IPS-20b (cell line): Measurements from ENCODE around the gene DUSP23.

ENCODE experiments used
- H3K27ac ChIP-seq: one replicate; pipeline ENCODE4 v1.5.1; 2013; ENCODE audit warnings: low read length
- H3K27me3 ChIP-seq: 2 replicates; pipeline ENCODE4 v1.6.1; 2013; ENCODE audit warnings: mild to moderate bottlenecking, low read length, inconsistent platforms; ENCODE audit not compliant: insufficient read depth
- H3K36me3 ChIP-seq: 2 replicates; pipeline ENCODE4 v1.6.1; 2013; ENCODE audit warnings: low read depth, mild to moderate bottlenecking, inconsistent platforms, low read length, moderate library complexity; ENCODE audit not compliant: insufficient read depth
- H3K4me1 ChIP-seq: 2 replicates; pipeline ENCODE4 v1.6.1; 2013; ENCODE audit warnings: mild to moderate bottlenecking, control low read depth, inconsistent platforms, low read length, moderate library complexity; ENCODE audit not compliant: insufficient read depth
- H3K4me3 ChIP-seq: 2 replicates; pipeline ENCODE4 v1.5.1; 2013; ENCODE audit warnings: mild to moderate bottlenecking, low read length, inconsistent platforms
- H3K9ac ChIP-seq: 2 replicates; pipeline ENCODE4 v1.6.1; 2013; ENCODE audit warnings: low read depth, mild to moderate bottlenecking, inconsistent platforms, low read length, moderate library complexity
- H3K9me3 ChIP-seq: 2 replicates; pipeline ENCODE4 v1.6.1; 2013; ENCODE audit warnings: mild to moderate bottlenecking, low read depth, low read length, inconsistent platforms; ENCODE audit not compliant: insufficient read depth

The DUSP23 gene

DNA sequence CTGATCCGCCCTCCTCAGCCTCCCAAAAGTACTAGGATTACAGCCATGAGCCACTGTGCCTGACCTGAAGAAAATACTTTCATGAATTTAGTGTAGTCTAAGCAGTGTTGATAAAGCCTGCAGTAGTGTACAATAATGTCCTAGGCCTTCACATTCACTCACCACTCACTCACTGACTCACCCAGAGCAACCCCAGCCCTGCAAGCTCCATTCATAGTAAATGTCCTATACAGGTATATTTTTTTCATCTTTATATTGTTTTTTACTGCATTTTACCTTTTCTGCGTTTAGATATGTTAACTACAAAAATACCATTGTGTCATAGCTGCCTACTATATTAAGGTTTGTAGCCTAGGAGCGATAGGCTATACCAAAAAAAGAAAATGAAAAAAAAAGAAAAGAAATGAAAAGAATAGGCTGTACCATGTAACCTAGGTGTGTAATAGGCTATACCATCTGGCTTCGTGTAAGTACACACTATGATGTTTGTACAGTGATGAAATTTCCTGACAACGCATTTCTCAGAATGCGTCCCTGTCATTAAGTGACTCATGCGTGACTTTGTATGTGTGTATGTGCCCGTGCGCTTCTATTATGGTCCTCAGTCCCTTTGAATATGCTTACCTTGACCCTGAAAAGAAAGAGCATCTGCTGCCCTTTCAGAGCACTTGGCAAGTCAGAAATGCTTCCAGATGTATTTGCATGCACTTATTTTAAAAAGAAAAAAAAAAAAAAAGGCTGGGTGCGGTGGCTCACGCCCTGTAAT is 36.7 kb downstream of the DUSP23 start:
- H3K27ac ChIP-seq = no peak overlapping the region
- H3K9me3 ChIP-seq = no peaks in the 10 kb centered on the region
- H3K4me1 ChIP-seq = no peaks in the 10 kb centered on the region
- H3K9ac ChIP-seq = no peak overlapping the region
- no peak overlapping the region for H3K4me3 ChIP-seq
- no peaks in the 10 kb centered on the region for H3K36me3 ChIP-seq
- H3K27me3 ChIP-seq = peaks cover 7% of the 10 kb centered on the region; the same call in 1 of the 2 replicates

DNA sequence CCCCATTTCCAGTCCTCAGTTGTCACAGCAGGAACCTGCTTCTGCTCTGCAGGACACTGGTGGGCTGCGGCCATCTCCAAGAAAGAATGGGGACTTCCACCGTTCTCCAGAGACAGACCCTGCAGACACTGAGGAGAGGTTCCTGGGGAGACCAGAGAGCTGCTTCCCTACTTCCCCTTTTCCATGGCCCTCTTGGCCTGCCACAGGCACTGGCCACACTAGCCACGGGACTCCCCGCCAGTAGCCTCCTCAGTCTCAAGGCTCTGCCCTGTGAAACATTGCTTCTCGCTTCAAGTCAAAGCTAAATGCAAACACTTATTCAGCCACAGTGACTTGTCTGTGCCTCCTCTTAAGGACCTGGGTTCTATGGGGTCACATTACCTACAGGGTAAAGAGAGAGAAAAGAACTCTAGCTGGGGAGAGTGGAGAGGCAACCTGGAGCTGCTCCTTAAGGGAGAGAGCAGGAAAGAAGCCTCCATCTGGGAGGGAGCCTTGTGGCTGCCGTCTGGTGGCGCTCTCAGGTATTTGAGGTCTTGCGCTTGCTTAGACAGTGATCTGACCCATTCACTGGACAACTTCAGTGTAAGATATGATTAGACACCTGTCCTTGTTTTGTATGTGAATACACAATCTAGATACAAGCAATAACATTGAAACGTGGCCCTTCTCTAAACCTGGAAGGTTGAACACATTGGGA is 40.6 kb downstream of the DUSP23 start:
- Histone ChIP-seq H3K27me3 (peaks cover 20% of the 10 kb centered on the region; the same call in 1 of the 2 replicates), H3K4me3 (no peak overlapping the region), H3K36me3 (no peaks in the 10 kb centered on the region), H3K4me1 (no peaks in the 10 kb centered on the region), H3K9ac (no peak overlapping the region), H3K9me3 (no peaks in the 10 kb centered on the region), H3K27ac (no peak overlapping the region)

DNA sequence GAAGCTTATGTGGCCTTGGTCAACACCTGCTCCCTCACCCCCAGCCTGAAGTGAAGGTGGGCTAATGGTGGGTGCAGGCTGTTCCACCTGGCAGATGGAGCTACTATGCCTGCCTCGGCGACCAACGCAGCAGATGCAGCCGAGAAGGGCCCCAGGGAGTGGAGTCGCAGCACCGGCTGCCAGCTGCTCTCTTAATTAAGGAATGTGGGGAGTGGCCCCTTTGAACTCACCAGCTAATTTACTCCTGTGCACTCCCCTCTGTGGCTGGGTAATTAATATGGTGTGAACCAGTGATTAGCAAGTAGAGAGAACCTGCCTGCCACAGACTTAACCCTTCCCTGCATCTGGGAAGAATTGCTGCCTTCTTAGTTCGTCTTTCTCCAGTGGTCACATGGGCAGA is 42.6 kb downstream of the DUSP23 start:
- no peak overlapping the region for H3K4me3 ChIP-seq

DNA sequence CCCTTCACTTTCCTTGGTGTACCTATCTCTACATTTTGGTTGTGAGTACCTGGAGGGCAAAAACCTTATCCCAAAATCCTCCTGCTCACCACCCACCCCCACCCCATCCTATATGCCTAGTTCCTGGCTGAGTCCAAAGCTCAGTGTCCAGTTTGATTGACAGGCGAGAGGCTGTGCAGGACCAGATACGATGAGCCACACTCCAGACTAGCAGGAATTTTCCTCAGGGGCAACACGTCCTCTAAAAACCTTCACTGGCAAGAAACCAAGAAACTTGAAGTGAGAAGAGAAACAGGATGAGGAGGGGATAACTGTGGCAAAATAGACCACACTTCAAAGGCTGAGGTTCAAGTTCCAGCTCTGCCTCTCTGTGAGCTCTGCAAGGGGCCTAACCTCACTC is 44.8 kb downstream of the DUSP23 start:
- H3K36me3 ChIP-seq = no peaks in the 10 kb centered on the region
- H3K9me3 ChIP-seq = no peaks in the 10 kb centered on the region
- H3K27ac ChIP-seq = no peak overlapping the region
- H3K9ac ChIP-seq = no peak overlapping the region
- peaks cover 29% of the 10 kb centered on the region for H3K27me3 ChIP-seq
- no peaks in the 10 kb centered on the region for H3K4me1 ChIP-seq
- no peak overlapping the region for H3K4me3 ChIP-seq

More for the DNA sequence above, 42.6 kb downstream of the DUSP23 start:
- Histone ChIP-seq H3K27me3 (peaks cover 20% of the 10 kb centered on the region; the same call in 1 of the 2 replicates), H3K36me3 (no peaks in the 10 kb centered on the region), H3K9ac (no peak overlapping the region), H3K27ac (no peak overlapping the region), H3K9me3 (no peaks in the 10 kb centered on the region), H3K4me1 (no peaks in the 10 kb centered on the region)

DNA sequence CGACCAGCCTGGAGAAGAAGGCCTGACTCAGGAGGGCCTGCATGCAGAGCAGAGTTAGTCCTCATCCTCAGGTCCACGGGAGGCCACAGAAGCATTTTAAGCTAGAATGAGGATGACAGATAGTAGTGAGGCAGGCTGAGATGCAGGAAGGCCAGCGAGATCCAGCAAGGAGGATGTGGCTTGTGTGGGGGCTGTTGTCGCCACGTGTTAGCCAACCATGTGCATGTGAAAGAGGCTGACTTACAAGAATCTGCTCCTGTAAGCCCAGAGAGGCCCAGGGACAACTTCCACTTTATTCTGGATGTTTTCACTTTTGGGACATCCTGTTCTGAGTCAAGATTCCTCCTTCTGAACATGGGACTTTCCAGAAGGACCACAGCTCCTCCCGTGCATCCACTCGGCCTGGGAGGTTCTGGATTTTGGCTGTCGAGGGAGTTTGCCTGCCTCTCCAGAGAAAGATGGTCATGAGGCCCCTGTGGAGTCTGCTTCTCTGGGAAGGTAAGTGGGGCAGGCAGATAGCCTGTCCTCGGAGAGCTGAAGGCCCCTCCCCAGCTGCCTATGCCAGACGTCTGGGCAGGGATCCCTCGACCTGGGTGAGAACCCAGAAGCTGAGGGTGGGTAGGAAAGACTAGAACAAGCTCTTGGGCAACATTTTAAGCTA is 45.8 kb downstream of the DUSP23 start, which contains the start of gene SLAMF8:
TSS of gene SLAMF8 (plus strand) at position 433 of the 661 bp plus-strand sequence. CDS start at position 459, 26 bp downstream.
- H3K36me3 ChIP-seq = no peaks in the 10 kb centered on the region
- H3K4me1 ChIP-seq = peaks cover 2% of the 10 kb centered on the region; the same call in 1 of the 2 replicates
- H3K4me3 ChIP-seq = no peak within 1 kb of the TSS
- H3K27me3 ChIP-seq = peaks cover 39% of the 10 kb centered on the region
- no peak within 1 kb of the TSS for H3K27ac ChIP-seq
- H3K9ac ChIP-seq = no peak within 1 kb of the TSS
- no peaks in the 10 kb centered on the region for H3K9me3 ChIP-seq

DNA sequence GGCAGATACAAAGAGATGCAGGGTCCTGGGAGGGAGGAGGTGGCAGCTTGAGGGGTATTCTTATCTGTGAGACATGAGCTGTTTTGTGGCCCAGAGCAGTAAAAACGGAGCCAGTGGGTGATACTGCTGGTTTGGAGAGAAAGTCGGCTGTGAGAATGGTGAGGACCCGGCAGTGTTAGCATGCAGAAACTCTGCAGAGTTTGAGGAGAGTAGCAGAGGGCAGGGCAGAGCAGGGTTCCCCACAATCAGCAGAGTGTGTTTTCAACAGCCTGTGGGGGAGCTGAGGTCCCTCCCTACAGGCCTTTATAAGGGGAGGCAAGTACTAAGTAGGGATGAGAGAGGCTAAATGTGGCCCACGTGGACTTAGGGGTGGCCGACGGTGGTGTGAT is 46.3 kb downstream of the DUSP23 start:
- Histone ChIP-seq H3K4me1 (peaks cover 8% of the 10 kb centered on the region; the same call in 1 of the 2 replicates), H3K27me3 (peaks cover 38% of the 10 kb centered on the region), H3K36me3 (no peaks in the 10 kb centered on the region), H3K9ac (no peak overlapping the region), H3K9me3 (no peaks in the 10 kb centered on the region), H3K4me3 (no peak overlapping the region), H3K27ac (no peak overlapping the region)

DNA sequence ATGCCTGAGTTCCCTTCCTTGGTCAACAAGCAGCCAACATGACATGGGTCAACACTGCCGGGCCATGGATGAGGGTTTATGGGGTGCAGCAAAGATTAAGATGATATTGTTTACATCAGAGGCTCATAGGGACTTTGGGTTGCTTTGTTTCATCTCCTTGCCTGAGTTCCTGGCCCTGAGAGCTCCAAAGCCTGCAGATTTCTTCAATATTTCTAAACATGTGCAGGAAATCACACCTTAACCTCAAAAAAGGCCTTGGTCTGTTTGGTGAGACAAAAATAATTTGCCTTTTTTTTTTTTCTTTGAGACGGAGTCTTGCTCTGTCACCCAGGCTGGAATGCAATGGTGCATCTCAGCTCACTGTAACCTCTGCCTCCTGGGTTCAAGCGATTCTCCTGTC is 46.8 kb downstream of the DUSP23 start:
- Histone ChIP-seq H3K4me3 (no peak overlapping the region), H3K4me1 (peaks cover 12% of the 10 kb centered on the region), H3K9ac (no peak overlapping the region), H3K9me3 (no peaks in the 10 kb centered on the region), H3K27ac (no peak overlapping the region), H3K27me3 (peaks cover 37% of the 10 kb centered on the region), H3K36me3 (no peaks in the 10 kb centered on the region)

DNA sequence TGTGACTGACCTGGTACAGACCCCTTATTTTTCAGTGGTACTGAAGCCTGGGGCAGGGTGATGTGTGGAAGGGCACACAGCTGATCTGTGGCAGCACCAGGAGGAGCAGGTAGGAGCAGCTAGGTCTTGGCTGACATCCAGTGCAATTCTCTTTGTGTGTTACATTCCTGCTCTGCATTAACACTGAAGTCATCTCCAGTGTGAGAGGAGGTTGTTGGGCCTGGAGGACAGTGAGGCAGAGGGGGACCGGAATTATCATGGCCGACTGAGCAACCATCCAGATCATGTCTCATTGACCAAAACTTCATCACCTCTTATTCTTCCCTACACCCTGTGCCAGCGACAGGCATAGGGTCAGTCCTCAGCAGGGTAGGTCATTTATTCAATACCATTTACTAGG is 47.4 kb downstream of the DUSP23 start:
- H3K9ac ChIP-seq = no peak overlapping the region
- H3K27ac ChIP-seq = no peak overlapping the region
- no peak overlapping the region for H3K4me3 ChIP-seq
- no peaks in the 10 kb centered on the region for H3K9me3 ChIP-seq
- H3K4me1 ChIP-seq = peaks cover 14% of the 10 kb centered on the region
- H3K27me3 ChIP-seq = peaks cover 39% of the 10 kb centered on the region
- H3K36me3 ChIP-seq = no peaks in the 10 kb centered on the region

DNA sequence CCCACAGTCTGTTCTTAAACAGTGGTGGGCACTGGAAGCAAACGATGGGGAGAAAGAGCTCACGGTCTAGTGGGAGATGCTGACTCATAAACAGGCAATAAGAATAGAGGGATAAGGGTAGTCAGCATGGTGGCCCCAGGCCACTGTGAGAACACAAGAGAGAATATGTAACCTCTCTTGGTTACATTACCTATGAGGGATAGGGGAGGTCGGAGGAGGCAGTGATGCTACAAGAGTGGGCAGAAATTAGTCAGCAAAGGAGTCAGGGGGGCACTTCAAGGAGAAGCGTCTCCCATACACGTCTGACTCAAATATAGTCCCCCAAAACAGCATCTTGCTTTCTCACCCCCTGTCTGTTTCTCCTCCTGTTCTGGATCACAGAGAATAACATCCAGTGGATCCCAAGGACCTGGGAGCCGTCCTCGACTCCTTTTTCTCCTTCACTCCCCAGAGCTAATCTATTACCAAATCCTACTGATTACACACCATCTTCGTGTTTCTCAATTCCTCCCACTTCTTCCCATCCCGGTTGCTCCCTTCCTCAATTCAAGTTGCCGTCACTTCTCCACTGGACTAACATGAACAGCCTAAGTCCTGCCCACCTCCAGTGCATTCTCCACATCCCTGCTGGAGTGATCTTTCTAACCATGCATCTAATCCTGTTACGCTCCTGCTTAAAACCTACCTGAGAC is 48.0 kb downstream of the DUSP23 start:
- H3K36me3 ChIP-seq = no peaks in the 10 kb centered on the region
- no peak overlapping the region for H3K4me3 ChIP-seq
- H3K9me3 ChIP-seq = no peaks in the 10 kb centered on the region
- H3K4me1 ChIP-seq = peaks cover 14% of the 10 kb centered on the region
- H3K9ac ChIP-seq = no peak overlapping the region
- H3K27me3 ChIP-seq = peaks cover 44% of the 10 kb centered on the region
- H3K27ac ChIP-seq = no peak overlapping the region

DNA sequence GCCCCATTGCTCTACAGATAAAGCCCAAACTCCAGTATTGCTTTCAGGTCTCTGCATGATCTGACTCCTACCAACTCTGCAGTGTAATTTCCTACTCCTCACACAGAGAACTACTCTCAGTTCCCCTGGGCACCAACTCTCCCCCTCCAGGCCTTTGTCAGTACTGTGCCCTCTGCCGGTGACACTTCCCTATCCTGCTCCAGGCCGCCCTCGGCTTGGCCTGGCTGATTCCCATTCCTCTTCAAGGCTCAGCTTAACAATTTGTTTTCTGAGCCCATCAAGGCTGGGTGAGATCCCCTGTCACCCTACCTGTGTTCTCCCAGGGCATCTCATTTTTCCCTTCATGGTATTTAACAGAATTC is 48.5 kb downstream of the DUSP23 start:
- no peaks in the 10 kb centered on the region for H3K9me3 ChIP-seq
- no peak overlapping the region for H3K27ac ChIP-seq
- peaks cover 43% of the 10 kb centered on the region for H3K27me3 ChIP-seq
- H3K4me3 ChIP-seq = no peak overlapping the region
- H3K9ac ChIP-seq = no peak overlapping the region
- H3K36me3 ChIP-seq = no peaks in the 10 kb centered on the region
- H3K4me1 ChIP-seq = peaks cover 14% of the 10 kb centered on the region

DNA sequence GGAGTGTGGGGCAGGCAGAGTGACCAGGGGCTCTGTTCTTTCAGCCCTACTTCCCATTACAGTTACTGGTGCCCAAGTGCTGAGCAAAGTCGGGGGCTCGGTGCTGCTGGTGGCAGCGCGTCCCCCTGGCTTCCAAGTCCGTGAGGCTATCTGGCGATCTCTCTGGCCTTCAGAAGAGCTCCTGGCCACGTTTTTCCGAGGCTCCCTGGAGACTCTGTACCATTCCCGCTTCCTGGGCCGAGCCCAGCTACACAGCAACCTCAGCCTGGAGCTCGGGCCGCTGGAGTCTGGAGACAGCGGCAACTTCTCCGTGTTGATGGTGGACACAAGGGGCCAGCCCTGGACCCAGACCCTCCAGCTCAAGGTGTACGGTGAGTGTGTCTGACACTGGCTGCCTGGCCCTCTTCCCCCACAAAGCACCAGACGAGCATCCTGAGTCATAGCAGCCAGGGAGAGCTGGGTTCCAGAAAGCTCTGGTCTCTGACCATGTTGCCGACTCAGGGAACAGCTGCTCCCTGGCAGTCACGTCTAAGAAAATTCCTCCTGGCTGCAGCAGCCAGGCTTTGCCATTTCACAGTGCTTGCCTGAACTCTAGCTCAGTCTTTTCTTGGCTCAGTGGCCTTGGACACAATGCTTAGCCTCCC is 49.2 kb downstream of the DUSP23 start:
- H3K4me1 ChIP-seq = peaks cover 14% of the 10 kb centered on the region

More for the DNA sequence above, 49.2 kb downstream of the DUSP23 start:
- H3K27me3 ChIP-seq = peaks cover 40% of the 10 kb centered on the region
- no peak overlapping the region for H3K4me3 ChIP-seq
- H3K36me3 ChIP-seq = no peaks in the 10 kb centered on the region
- no peaks in the 10 kb centered on the region for H3K9me3 ChIP-seq
- H3K27ac ChIP-seq = no peak overlapping the region
- H3K9ac ChIP-seq = no peak overlapping the region
